Measurements from ENCODE around the gene ITGBL1.

The ITGBL1 gene

GRCh38 chr13:101450749-101451130, 1.7 kb upstream of the ITGBL1 start:
- no peak for DNase-seq (ENCODE audit: low read depth in 2 of 2)

- no peak for DNase-seq (ENCODE audit: low read depth in 2 of 2)
Observed at GRCh38 chr13:101451641-101452040, 834 bp upstream of the ITGBL1 start.

GRCh38 chr13:101453784-101454201, 1.3 kb downstream of the ITGBL1 start:
- DNase-seq (ENCODE audit: low read depth in 2 of 2), result no peak

GRCh38 chr13:101454767-101455166, 2.3 kb downstream of the ITGBL1 start:
- DNase-seq (ENCODE audit: low read depth in 2 of 2), result no peak

GRCh38 chr13:101455863-101456262, 3.4 kb downstream of the ITGBL1 start:
- peak; percentile 86 to 87 for DNase-seq (ENCODE audit: low read depth in 2 of 2)

GRCh38 chr13:101457176-101457575, 4.7 kb downstream of the ITGBL1 start:
- DNase-seq (ENCODE audit: low read depth in 2 of 2), result no peak

- DNase-seq (ENCODE audit: low read depth in 2 of 2), result no peak
Observed at GRCh38 chr13:101465877-101466276, 13.4 kb downstream of the ITGBL1 start.

- DNase-seq (ENCODE audit: low read depth in 2 of 2), result no peak
Observed at GRCh38 chr13:101467415-101467814, 14.9 kb downstream of the ITGBL1 start.

- no peak for DNase-seq (ENCODE audit: low read depth in 2 of 2)
Observed at GRCh38 chr13:101473458-101473857, 21.0 kb downstream of the ITGBL1 start.

GRCh38 chr13:101474419-101474957, 22.0 kb downstream of the ITGBL1 start:
- DNase-seq (ENCODE audit: low read depth in 2 of 2), result peak; percentile 90 to 93

GRCh38 chr13:101475536-101475935, 23.1 kb downstream of the ITGBL1 start:
- DNase-seq (ENCODE audit: low read depth in 2 of 2), result no peak

- DNase-seq (ENCODE audit: low read depth in 2 of 2), result no peak
Observed at GRCh38 chr13:101481421-101481820, 28.9 kb downstream of the ITGBL1 start.

- no peak for DNase-seq (ENCODE audit: low read depth in 2 of 2)
Observed at GRCh38 chr13:101486708-101487437, 34.4 kb downstream of the ITGBL1 start.

GRCh38 chr13:101487438-101487830, 35.0 kb downstream of the ITGBL1 start:
- DNase-seq (ENCODE audit: low read depth in 2 of 2), result no peak

- DNase-seq (ENCODE audit: low read depth in 2 of 2), result no peak
Observed at GRCh38 chr13:101488734-101489133, 36.3 kb downstream of the ITGBL1 start.

- DNase-seq (ENCODE audit: low read depth in 2 of 2), result no peak
Observed at GRCh38 chr13:101489643-101490405, 37.3 kb downstream of the ITGBL1 start.

- no peak for DNase-seq (ENCODE audit: low read depth in 2 of 2)
Observed at GRCh38 chr13:101490406-101491015, 38.0 kb downstream of the ITGBL1 start.

GRCh38 chr13:101492251-101492910, 39.9 kb downstream of the ITGBL1 start:
- no peak for DNase-seq (ENCODE audit: low read depth in 2 of 2)

- no peak for DNase-seq (ENCODE audit: low read depth in 2 of 2)
Observed at GRCh38 chr13:101493541-101493940, 41.1 kb downstream of the ITGBL1 start.

- no peak for DNase-seq (ENCODE audit: low read depth in 2 of 2)
Observed at GRCh38 chr13:101499406-101499805, 46.9 kb downstream of the ITGBL1 start.

GRCh38 chr13:101502618-101503017, 50.1 kb downstream of the ITGBL1 start:
- DNase-seq (ENCODE audit: low read depth in 2 of 2), result no peak

- no peak for DNase-seq (ENCODE audit: low read depth in 2 of 2)
Observed at GRCh38 chr13:101511161-101511560, 58.7 kb downstream of the ITGBL1 start.
